GM18499 (cell line): ENCODE results near the gene UMODL1.
"Not testable (repeated sequence)": the region's sequence is repeated elsewhere in the genome, so short reads cannot be mapped to it uniquely, and the experiment has no call there.

Experiments used
- ATAC-seq: cut with Tn5 transposase; IDR thresholded peaks from one replicate; pipeline ENCODE4 v1.9.1; 2021; ENCODE audit warnings: moderate number of reproducible peaks; ENCODE audit not compliant: insufficient read depth, unreplicated experiment

UMODL1 gene

GRCh38 chr21:42160111-42160721 lies 89.1 kb downstream of the UMODL1 start:
- no peak for ATAC-seq

- no peak for ATAC-seq
Observed at GRCh38 chr21:42160765-42161164, 89.6 kb downstream of the UMODL1 start.

- ATAC-seq, result no peak
Observed at GRCh38 chr21:42161401-42161955, 90.4 kb downstream of the UMODL1 start.

- ATAC-seq, result no peak
Observed at GRCh38 chr21:42161956-42162681, 91.0 kb downstream of the UMODL1 start.

- ATAC-seq, result no peak
Observed at GRCh38 chr21:42162831-42163510, 91.9 kb downstream of the UMODL1 start.

- ATAC-seq, result no peak
Observed at GRCh38 chr21:42163511-42163863, 92.4 kb downstream of the UMODL1 start.

- no peak for ATAC-seq
Observed at GRCh38 chr21:42164064-42164789, 93.1 kb downstream of the UMODL1 start.

GRCh38 chr21:42164818-42165217 lies 93.7 kb downstream of the UMODL1 start:
- no peak for ATAC-seq

- ATAC-seq, result no peak
Observed at GRCh38 chr21:42165901-42166300, 94.8 kb downstream of the UMODL1 start.

GRCh38 chr21:42169758-42170157 lies 98.6 kb downstream of the UMODL1 start:
- no peak for ATAC-seq

- ATAC-seq, result no peak
Observed at GRCh38 chr21:42171091-42172053, 100.3 kb downstream of the UMODL1 start.

- ATAC-seq, result no peak
Observed at GRCh38 chr21:42172596-42173483, 101.7 kb downstream of the UMODL1 start.

- ATAC-seq, result no peak
Observed at GRCh38 chr21:42174173-42174572, 103.1 kb downstream of the UMODL1 start.

GRCh38 chr21:42175110-42175710 lies 104.1 kb downstream of the UMODL1 start:
- no peak for ATAC-seq

- no peak for ATAC-seq
Observed at GRCh38 chr21:42176859-42177258, 105.7 kb downstream of the UMODL1 start.

GRCh38 chr21:42179316-42179715 lies 108.2 kb downstream of the UMODL1 start:
- no peak for ATAC-seq

- not testable (repeated sequence) for ATAC-seq
Observed at GRCh38 chr21:42180001-42180400, 108.9 kb downstream of the UMODL1 start.

- no peak for ATAC-seq
Observed at GRCh38 chr21:42182713-42183371, 111.7 kb downstream of the UMODL1 start.
